DND-41 (cell line): ENCODE results near the gene RPL32.

Source experiments
- ATAC-seq: fragments of 200-7000 bp; cut with Tn5 transposase; 3 replicates; pipeline ENCODE4 v1.9.1; 2021; ENCODE audit warnings: low read depth; ENCODE audit not compliant: insufficient read depth
- DNase-seq: peaks from one replicate; pipeline ENCODE4 v3.0.0-alpha.2; 2020
- H2AFZ ChIP-seq: 2 replicates; pipeline ENCODE4 v1.6.0; 2012; ENCODE audit warnings: low read depth, low read length
- H3K27ac ChIP-seq: 2 replicates; pipeline ENCODE4 v1.5.1; 2012; ENCODE audit warnings: low read length, inconsistent platforms
- H3K27me3 ChIP-seq: fragments of 200-600 bp; sonication (generic); 2 replicates; pipeline ENCODE4 v1.6.0; 2012; ENCODE audit warnings: low read length, mild to moderate bottlenecking, inconsistent platforms; ENCODE audit not compliant: insufficient read depth, poor library complexity
- H3K36me3 ChIP-seq: 2 replicates; pipeline ENCODE4 v1.5.1; 2012; ENCODE audit warnings: low read length, inconsistent platforms; ENCODE audit not compliant: insufficient read depth
- H3K4me1 ChIP-seq: 2 replicates; pipeline ENCODE4 v1.5.1; 2012; ENCODE audit warnings: mild to moderate bottlenecking, low read length; ENCODE audit not compliant: insufficient read depth
- H3K4me2 ChIP-seq: 2 replicates; pipeline ENCODE4 v1.6.0; 2012; ENCODE audit warnings: mild to moderate bottlenecking, moderate library complexity, low read length, inconsistent platforms; ENCODE audit not compliant: insufficient read depth
- H3K4me3 ChIP-seq, 2 experiments: fragments of 200-600 bp in 1 of 2; shearing (Covaris generic) in 1 of 2; 2 replicates each; pipeline ENCODE4 v1.5.1; 2012 to 2016; ENCODE audit warnings: inconsistent platforms in 2 of 2, low read length in 2 of 2, mild to moderate bottlenecking in 2 of 2, low read depth in 1 of 2, moderate library complexity in 1 of 2
- H3K79me2 ChIP-seq: 2 replicates; pipeline ENCODE4 v1.6.0; 2012; ENCODE audit warnings: low read length, inconsistent platforms; ENCODE audit not compliant: insufficient read depth
- H3K9ac ChIP-seq: 2 replicates; pipeline ENCODE4 v1.6.0; 2012; ENCODE audit warnings: low read depth, mild to moderate bottlenecking, inconsistent platforms, low read length, moderate library complexity
- H3K9me3 ChIP-seq: 2 replicates; pipeline ENCODE4 v1.5.1; 2012; ENCODE audit warnings: low read length, moderate library complexity, mild to moderate bottlenecking, inconsistent platforms; ENCODE audit not compliant: insufficient read depth, severe bottlenecking
- H4K20me1 ChIP-seq: 2 replicates; pipeline ENCODE4 v1.6.0; 2012; ENCODE audit warnings: low read length; ENCODE audit not compliant: insufficient read depth
- CTCF ChIP-seq: IDR thresholded peaks from 2 replicates; pipeline ENCODE4 v1.5.1; 2012; ENCODE audit warnings: borderline replicate concordance, low read length, moderate library complexity, mild to moderate bottlenecking; ENCODE audit not compliant: poor library complexity, severe bottlenecking; ENCODE audit errors: extremely low read depth
- EZH2 ChIP-seq: IDR thresholded peaks from 3 replicates; pipeline ENCODE4 v1.6.1; 2012; ENCODE audit warnings: borderline replicate concordance, low read depth, mild to moderate bottlenecking, moderate library complexity, low read length, inconsistent platforms; ENCODE audit not compliant: severe bottlenecking

The RPL32 gene

GRCh38 chr3:12862387-12862786 is 21.0 kb upstream of the RPL32 start:
- ATAC-seq, result no peak
- no peaks in the 10 kb centered on the region for H3K27me3 ChIP-seq
- no peak overlapping the region for H3K4me3 ChIP-seq
- H3K27ac ChIP-seq, result no peak overlapping the region
- H3K79me2 ChIP-seq, result no peaks in the 10 kb centered on the region
- no peak for DNase-seq
- peaks cover 4% of the 10 kb centered on the region for H3K9me3 ChIP-seq
- no peaks in the 10 kb centered on the region for H3K36me3 ChIP-seq
- H3K9ac ChIP-seq, result no peak overlapping the region
- no peak for TF ChIP-seq EZH2
- TF ChIP-seq CTCF, result no peak
- no peaks in the 10 kb centered on the region for H3K4me1 ChIP-seq
- no peaks in the 10 kb centered on the region for H4K20me1 ChIP-seq
- H3K4me2 ChIP-seq, result no peak overlapping the region
- H2AFZ ChIP-seq, result no peak overlapping the region

GRCh38 chr3:12861611-12862010 is 20.2 kb upstream of the RPL32 start:
- ATAC-seq, result no peak
- H3K9me3 ChIP-seq, result peaks cover 4% of the 10 kb centered on the region
- no peaks in the 10 kb centered on the region for H3K79me2 ChIP-seq
- no peak overlapping the region for H3K27ac ChIP-seq
- no peak overlapping the region for H3K4me3 ChIP-seq
- no peaks in the 10 kb centered on the region for H3K4me1 ChIP-seq
- no peak overlapping the region for H3K9ac ChIP-seq
- H3K27me3 ChIP-seq, result no peaks in the 10 kb centered on the region
- H2AFZ ChIP-seq, result no peak overlapping the region
- H4K20me1 ChIP-seq, result no peaks in the 10 kb centered on the region
- no peak overlapping the region for H3K4me2 ChIP-seq
- H3K36me3 ChIP-seq, result no peaks in the 10 kb centered on the region
- no peak for DNase-seq
- TF ChIP-seq CTCF (no peak), EZH2 (no peak)

GRCh38 chr3:12859840-12860239 is 18.5 kb upstream of the RPL32 start:
- TF ChIP-seq EZH2, result no peak
- H3K27me3 ChIP-seq, result no peaks in the 10 kb centered on the region
- no peak overlapping the region for H3K27ac ChIP-seq
- no peak overlapping the region for H3K4me3 ChIP-seq
- no peaks in the 10 kb centered on the region for H3K4me1 ChIP-seq
- H3K9ac ChIP-seq, result no peak overlapping the region
- H3K36me3 ChIP-seq, result no peaks in the 10 kb centered on the region
- no peak for ATAC-seq
- H3K4me2 ChIP-seq, result no peak overlapping the region
- no peaks in the 10 kb centered on the region for H4K20me1 ChIP-seq
- H2AFZ ChIP-seq, result no peak overlapping the region
- no peaks in the 10 kb centered on the region for H3K9me3 ChIP-seq
- no peak for DNase-seq
- H3K79me2 ChIP-seq, result no peaks in the 10 kb centered on the region

GRCh38 chr3:12856626-12857025 is 15.3 kb upstream of the RPL32 start:
- Histone ChIP-seq H3K27me3 (no peaks in the 10 kb centered on the region), H3K79me2 (no peaks in the 10 kb centered on the region), H3K4me3 (no peak overlapping the region), H3K9ac (no peak overlapping the region), H3K9me3 (no peaks in the 10 kb centered on the region), H4K20me1 (no peaks in the 10 kb centered on the region), H3K4me1 (no peaks in the 10 kb centered on the region), H3K27ac (no peak overlapping the region), H3K36me3 (no peaks in the 10 kb centered on the region), H3K4me2 (no peak overlapping the region), H2AFZ (no peak overlapping the region)
- ATAC-seq, result no peak
- no peak for DNase-seq
- TF ChIP-seq EZH2, result no peak
- no peak for TF ChIP-seq CTCF
